ENCODE data around the gene MCTP1.

Gene MCTP1

GRCh38 chr5:94928891-94929290 lies 356.0 kb downstream of the MCTP1 start:
- DNase-seq: no peak

- no peak for DNase-seq
Measured at GRCh38 chr5:94920570-94920969, 364.3 kb downstream of the MCTP1 start.

GRCh38 chr5:94916619-94917018 lies 368.3 kb downstream of the MCTP1 start:
- DNase-seq: no peak

GRCh38 chr5:94911276-94911675 lies 373.6 kb downstream of the MCTP1 start:
- no peak for DNase-seq

- DNase-seq: no peak
Measured at GRCh38 chr5:94910721-94911120, 374.2 kb downstream of the MCTP1 start.

GRCh38 chr5:94908889-94909480 lies 375.9 kb downstream of the MCTP1 start:
- peak; percentile 18 to 56 (median 42) for DNase-seq

- no peak for DNase-seq
Measured at GRCh38 chr5:94906750-94907149, 378.1 kb downstream of the MCTP1 start.

GRCh38 chr5:94903726-94904125 lies 381.2 kb downstream of the MCTP1 start:
- no peak for DNase-seq

- DNase-seq: no peak
Measured at GRCh38 chr5:94901191-94901979, 383.5 kb downstream of the MCTP1 start.

GRCh38 chr5:94900006-94900505 lies 384.8 kb downstream of the MCTP1 start:
- DNase-seq: no peak

GRCh38 chr5:94893412-94894135 lies 391.3 kb downstream of the MCTP1 start:
- DNase-seq: peak in 2 of 3 experiments; percentile 10 to 57

- DNase-seq: no peak
Measured at GRCh38 chr5:94891972-94892371, 392.9 kb downstream of the MCTP1 start.

GRCh38 chr5:94891565-94891964 lies 393.3 kb downstream of the MCTP1 start:
- DNase-seq: peak in 1 of 3 experiments; percentile 1

GRCh38 chr5:94890907-94891306 lies 394.0 kb downstream of the MCTP1 start:
- DNase-seq: no peak

GRCh38 chr5:94888674-94889073 lies 396.2 kb downstream of the MCTP1 start:
- DNase-seq: no peak

- DNase-seq: no peak
Measured at GRCh38 chr5:94885931-94886330, 399.0 kb downstream of the MCTP1 start.

- peak in 2 of 3 experiments; percentile 6 to 16 for DNase-seq
Measured at GRCh38 chr5:94884311-94884710, 400.6 kb downstream of the MCTP1 start.

- no peak for DNase-seq
Measured at GRCh38 chr5:94872526-94872925, 412.4 kb downstream of the MCTP1 start.

- no peak for DNase-seq
Measured at GRCh38 chr5:94870511-94871183, 414.2 kb downstream of the MCTP1 start.

- DNase-seq: no peak
Measured at GRCh38 chr5:94869921-94870320, 415.0 kb downstream of the MCTP1 start.

- DNase-seq: no peak
Measured at GRCh38 chr5:94863951-94864350, 420.9 kb downstream of the MCTP1 start.

GRCh38 chr5:94857111-94857510 lies 427.8 kb downstream of the MCTP1 start:
- DNase-seq: peak in 2 of 3 experiments; percentile 3 to 20

- DNase-seq: peak in 2 of 3 experiments; percentile 2 to 65
Measured at GRCh38 chr5:94856257-94856800, 428.6 kb downstream of the MCTP1 start.

All from NCI-H1417 (cell line).